ENCODE data around the gene TREML2.
"Not testable (repeated sequence)": the region's sequence is repeated elsewhere in the genome, so short reads cannot be mapped to it uniquely, and the experiment has no call there.

TREML2 gene

GRCh38 chr6:41200901-41201763 is at the start of gene TREML2:
Gene TREML2, minus strand, starts transcription at chr6:41201149. Its CDS starts 141 bp downstream, at chr6:41201008.
- DNase-seq (ENCODE audit: low read depth, low spot score) = no peak
- H3K27ac ChIP-seq = peak within 1 kb of the TSS; percentile 7

GRCh38 chr6:41247882-41248705 is 47.1 kb upstream of the TREML2 start:
- H3K27ac ChIP-seq = no peak overlapping the region
- no peak for DNase-seq (ENCODE audit: low read depth, low spot score)

- H3K27ac ChIP-seq = no peak overlapping the region
- DNase-seq (ENCODE audit: low read depth, low spot score) = no peak
Observed at GRCh38 chr6:41247288-41247865, 46.4 kb upstream of the TREML2 start.

- not testable (repeated sequence) for H3K27ac ChIP-seq; DNase-seq (ENCODE audit: low read depth, low spot score)
Observed at GRCh38 chr6:41246529-41246928, 45.6 kb upstream of the TREML2 start.

GRCh38 chr6:41239467-41240159 is 38.7 kb upstream of the TREML2 start:
- DNase-seq (ENCODE audit: low read depth, low spot score) = no peak
- no peak overlapping the region for H3K27ac ChIP-seq

- H3K27ac ChIP-seq = no peak overlapping the region
- DNase-seq (ENCODE audit: low read depth, low spot score) = no peak
Observed at GRCh38 chr6:41237128-41237527, 36.2 kb upstream of the TREML2 start.

- H3K27ac ChIP-seq = no peak overlapping the region
- no peak for DNase-seq (ENCODE audit: low read depth, low spot score)
Observed at GRCh38 chr6:41236276-41236675, 35.3 kb upstream of the TREML2 start.

- DNase-seq (ENCODE audit: low read depth, low spot score) = no peak
- no peak overlapping the region for H3K27ac ChIP-seq
Observed at GRCh38 chr6:41232667-41233066, 31.7 kb upstream of the TREML2 start.

- H3K27ac ChIP-seq = no peak overlapping the region
- no peak for DNase-seq (ENCODE audit: low read depth, low spot score)
Observed at GRCh38 chr6:41231246-41231645, 30.3 kb upstream of the TREML2 start.

GRCh38 chr6:41229721-41230120 is 28.8 kb upstream of the TREML2 start:
- no peak overlapping the region for H3K27ac ChIP-seq
- DNase-seq (ENCODE audit: low read depth, low spot score) = no peak

GRCh38 chr6:41228616-41229015 is 27.7 kb upstream of the TREML2 start:
- DNase-seq (ENCODE audit: low read depth, low spot score) = no peak
- H3K27ac ChIP-seq = no peak overlapping the region

GRCh38 chr6:41228096-41228495 is 27.1 kb upstream of the TREML2 start, which contains the start of gene TREML4:
Gene TREML4, plus strand, starts transcription at chr6:41228349. Its CDS starts 79 bp downstream, at chr6:41228428.
- no peak within 1 kb of the TSS for H3K27ac ChIP-seq
- no peak for DNase-seq (ENCODE audit: low read depth, low spot score)

GRCh38 chr6:41226752-41227151 is 25.8 kb upstream of the TREML2 start:
- no peak overlapping the region for H3K27ac ChIP-seq
- no peak for DNase-seq (ENCODE audit: low read depth, low spot score)

GRCh38 chr6:41224800-41225199 is 23.9 kb upstream of the TREML2 start:
- H3K27ac ChIP-seq = no peak overlapping the region
- no peak for DNase-seq (ENCODE audit: low read depth, low spot score)

GRCh38 chr6:41222513-41222912 is 21.6 kb upstream of the TREML2 start:
- DNase-seq (ENCODE audit: low read depth, low spot score) = no peak
- no peak overlapping the region for H3K27ac ChIP-seq

- no peak for DNase-seq (ENCODE audit: low read depth, low spot score)
- no peak overlapping the region for H3K27ac ChIP-seq
Observed at GRCh38 chr6:41222045-41222444, 21.1 kb upstream of the TREML2 start.

- no peak overlapping the region for H3K27ac ChIP-seq
- DNase-seq (ENCODE audit: low read depth, low spot score) = no peak
Observed at GRCh38 chr6:41216616-41217015, 15.7 kb upstream of the TREML2 start.

GRCh38 chr6:41215777-41216176 is 14.8 kb upstream of the TREML2 start:
- DNase-seq (ENCODE audit: low read depth, low spot score) = no peak

GRCh38 chr6:41214559-41215238 is 13.8 kb upstream of the TREML2 start:
- DNase-seq (ENCODE audit: low read depth, low spot score) = no peak
- H3K27ac ChIP-seq = no peak overlapping the region

More at GRCh38 chr6:41215777-41216176, 14.8 kb upstream of the TREML2 start:
- H3K27ac ChIP-seq = no peak overlapping the region
